HG03095 (cell line): ENCODE results near the gene CACNA2D4.

Experiments used
- ATAC-seq: cut with Tn5 transposase; IDR thresholded peaks from one replicate; pipeline ENCODE4 v1.9.1; 2021; ENCODE audit warnings: moderate library complexity; ENCODE audit not compliant: unreplicated experiment

The CACNA2D4 gene

DNA sequence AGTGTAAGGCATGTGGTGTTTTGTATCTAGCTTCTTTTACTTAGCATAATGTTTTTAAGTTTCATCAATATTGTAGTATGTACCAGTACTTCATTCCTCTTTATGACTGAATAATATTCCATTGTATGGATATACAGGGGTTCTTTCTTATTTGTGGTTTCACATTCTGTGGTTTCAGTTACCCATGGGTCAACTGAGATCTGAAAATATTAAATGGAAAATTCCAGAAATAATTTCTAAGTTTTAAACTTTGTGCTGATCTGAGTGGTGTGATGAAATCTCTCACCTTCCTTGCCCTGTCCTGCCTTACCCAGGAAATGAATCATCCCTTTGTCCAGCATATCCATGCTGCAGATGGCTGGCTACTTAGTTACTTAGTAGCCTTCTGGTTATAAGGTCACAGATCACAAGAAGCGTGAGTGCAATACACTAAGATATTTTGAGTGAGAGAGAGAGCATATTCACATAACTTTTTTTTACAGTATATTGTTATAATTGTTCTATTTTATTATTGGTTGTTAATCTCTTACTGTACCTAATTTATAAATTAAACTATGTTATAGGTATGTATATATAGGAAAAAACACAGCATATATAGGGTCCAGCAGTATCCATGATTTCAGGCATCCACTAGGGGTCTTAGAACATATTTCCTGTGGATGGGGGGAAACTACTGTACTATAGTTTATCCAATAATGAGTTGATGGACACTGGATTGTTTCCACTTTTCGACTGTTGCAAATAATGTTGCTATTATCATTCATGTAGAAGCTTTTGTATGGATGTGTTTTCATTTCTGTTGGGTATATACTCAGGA lies 157.7 kb downstream of the CACNA2D4 start:
- ATAC-seq: no peak

DNA sequence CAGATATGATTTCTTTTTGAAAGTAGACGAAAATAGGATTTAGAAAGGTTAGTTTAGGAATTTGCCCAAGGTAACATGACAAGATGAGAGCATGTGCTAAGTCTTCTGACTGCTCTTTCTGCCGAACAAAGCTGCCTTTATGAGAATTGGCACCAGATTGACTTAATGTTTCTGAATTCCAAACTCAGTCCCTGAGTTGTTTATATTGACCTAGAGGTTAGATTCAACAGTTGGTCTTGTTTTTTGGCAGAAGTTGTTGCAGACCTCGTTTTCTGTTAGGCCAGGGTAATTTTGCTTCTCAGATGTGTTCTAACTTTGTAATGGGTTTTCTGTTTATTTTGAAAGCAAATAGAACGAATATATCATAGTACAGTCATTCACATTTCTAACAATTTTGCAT lies 159.6 kb downstream of the CACNA2D4 start:
- ATAC-seq: no peak

DNA sequence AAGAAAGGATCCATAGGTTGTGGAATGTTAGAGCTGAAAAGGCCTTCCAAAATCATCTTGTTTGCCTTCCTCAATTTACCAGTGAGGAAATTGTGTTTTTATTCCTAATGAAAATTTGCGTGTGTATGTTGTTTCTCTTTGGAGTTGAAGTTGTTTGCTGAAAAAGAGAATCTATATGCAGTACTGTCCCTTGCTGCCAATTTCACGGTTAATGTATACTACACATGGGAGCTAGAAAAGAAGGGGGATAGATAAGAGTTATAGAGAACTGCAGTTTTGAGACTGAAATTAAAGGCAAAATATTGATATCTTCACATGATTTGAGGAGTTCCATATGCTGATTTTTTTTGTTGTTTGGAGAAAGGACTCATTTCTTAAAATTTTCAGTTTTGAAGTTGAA lies 160.1 kb downstream of the CACNA2D4 start:
- no peak for ATAC-seq

DNA sequence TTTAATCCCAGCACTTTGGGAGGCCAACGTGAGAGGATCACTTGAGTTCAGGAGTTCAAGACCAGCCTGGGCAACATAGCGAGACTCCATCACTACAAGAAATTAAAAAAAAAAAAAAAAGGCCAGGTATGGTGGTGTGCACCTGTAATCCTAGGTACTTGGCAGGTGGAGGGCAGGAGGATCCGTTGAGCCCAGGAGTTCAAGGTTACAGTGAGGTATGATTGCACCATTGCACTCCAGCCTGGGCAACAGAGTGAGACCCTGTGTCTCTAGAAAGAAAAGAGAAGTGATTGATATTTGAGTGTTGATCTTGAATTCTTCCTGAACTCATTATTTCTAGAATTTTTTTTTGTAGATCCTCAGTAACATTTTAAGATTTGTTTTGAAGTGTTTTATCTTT lies 168.2 kb downstream of the CACNA2D4 start:
- no peak for ATAC-seq

- no peak for ATAC-seq
These were observed 169.4 kb downstream of the CACNA2D4 start for GRCh38 chr12:1749019-1749418.

- ATAC-seq: no peak
These were observed 170.8 kb downstream of the CACNA2D4 start for GRCh38 chr12:1747609-1748008.

DNA sequence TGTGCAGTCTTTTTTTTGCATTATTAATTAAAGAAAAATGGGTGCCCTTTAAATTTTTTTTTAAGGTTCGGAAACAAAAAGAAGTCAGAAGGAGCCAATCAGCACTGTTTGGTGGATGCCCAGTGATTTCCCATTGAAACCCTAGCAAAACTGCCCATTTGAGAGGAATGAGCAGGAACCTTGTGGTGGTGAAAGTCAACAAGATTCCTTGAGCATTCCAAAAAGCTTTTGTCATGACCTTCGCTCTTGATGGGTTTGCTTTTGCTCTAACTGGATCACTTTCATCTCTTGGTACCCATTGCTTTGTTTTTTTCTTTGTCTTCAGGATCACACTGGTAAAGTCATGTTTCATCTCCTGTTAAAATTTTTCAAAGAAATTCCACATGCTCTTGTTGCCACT lies 173.5 kb downstream of the CACNA2D4 start:
- ATAC-seq: no peak
